GM19397 (cell line): ENCODE data around the gene IL1RL2.

Source experiments
- ATAC-seq: cut with Tn5 transposase; IDR thresholded peaks from one replicate; pipeline ENCODE4 v1.9.1; 2021; ENCODE audit warnings: mild to moderate bottlenecking, moderate library complexity; ENCODE audit not compliant: unreplicated experiment

Gene IL1RL2

DNA sequence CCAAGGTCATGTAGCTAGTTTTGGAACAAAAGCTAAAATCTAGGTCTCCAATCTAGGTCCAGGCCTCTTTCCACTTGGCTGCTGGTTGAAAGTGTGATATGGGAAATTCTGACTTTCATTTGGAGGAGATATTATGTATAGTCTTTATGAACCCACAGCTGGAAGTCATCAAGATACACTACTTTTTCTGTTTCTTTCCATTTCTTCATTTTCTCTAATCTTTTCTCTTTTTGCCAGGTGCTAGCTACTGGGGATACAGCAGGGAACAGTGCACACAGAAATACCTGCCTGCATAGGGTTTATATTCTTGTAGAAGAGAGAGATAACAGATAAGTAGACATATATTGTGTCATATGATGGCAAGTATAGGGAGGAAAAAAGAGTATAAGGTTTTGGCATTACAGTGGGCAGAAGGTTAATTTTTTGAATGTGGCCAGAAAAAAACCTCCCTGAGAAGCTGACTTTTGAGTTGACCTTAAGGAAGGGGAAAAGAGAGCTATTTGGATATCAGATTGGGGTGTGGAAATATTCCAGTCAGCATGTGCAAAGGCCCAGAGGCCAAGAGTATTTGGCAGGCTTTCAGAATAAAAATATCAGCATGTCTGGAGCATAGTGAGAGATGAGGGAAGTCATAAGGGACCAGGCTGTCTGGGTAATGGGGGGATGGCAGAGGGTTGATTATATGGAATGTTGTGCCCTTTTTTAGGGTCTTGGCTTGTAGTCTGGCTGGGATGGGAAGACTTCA is 28.6 kb upstream of the IL1RL2 start:
- ATAC-seq = no peak

DNA sequence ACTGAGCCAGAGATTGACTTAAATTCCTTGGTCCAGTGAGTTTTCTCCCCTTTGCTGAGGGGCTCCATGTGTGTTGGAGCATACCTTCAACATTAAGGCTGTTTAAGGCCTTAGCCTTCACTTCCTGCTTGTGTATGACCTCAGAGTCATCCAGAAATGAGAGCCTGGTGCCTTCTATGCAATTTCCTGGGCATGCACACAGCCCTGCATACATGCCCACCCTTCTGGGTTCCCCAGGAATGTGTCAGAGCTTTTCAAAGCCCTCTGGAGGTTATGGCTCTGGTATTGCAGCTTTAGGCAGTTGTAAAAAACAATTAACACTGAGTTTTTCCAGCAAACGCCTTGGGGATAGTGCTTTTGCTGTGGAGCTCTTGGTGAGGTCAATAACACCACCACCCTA is 27.5 kb upstream of the IL1RL2 start:
- no peak for ATAC-seq

DNA sequence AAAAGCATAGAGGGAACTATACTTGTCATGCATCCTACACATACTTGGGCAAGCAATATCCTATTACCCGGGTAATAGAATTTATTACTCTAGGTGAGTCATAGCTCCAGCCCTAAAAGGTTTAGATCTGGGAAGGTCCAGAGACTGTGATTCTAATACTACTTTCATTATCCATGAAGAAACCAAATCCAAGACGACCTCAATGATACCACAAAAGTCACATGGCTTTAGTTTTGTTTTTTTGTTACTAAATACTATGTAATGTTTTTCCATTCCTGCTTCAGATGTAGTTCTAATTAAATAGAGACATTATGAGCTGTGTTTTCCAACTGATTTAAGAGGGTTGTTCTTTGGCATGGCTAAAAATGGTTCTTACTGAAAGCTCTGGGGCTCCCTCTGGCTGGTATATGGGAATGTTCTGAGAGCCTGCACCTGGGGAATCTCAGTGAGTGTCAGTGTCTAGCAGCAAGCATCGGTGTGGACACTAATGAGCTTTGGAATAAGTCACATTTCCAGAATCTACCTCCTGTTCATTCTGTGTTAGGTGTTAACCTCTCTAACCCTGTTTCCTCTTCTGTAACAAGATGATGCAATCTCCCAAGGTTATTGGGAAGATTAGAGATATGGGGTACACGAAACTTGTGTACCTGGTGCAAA is 20.5 kb upstream of the IL1RL2 start:
- ATAC-seq = no peak

DNA sequence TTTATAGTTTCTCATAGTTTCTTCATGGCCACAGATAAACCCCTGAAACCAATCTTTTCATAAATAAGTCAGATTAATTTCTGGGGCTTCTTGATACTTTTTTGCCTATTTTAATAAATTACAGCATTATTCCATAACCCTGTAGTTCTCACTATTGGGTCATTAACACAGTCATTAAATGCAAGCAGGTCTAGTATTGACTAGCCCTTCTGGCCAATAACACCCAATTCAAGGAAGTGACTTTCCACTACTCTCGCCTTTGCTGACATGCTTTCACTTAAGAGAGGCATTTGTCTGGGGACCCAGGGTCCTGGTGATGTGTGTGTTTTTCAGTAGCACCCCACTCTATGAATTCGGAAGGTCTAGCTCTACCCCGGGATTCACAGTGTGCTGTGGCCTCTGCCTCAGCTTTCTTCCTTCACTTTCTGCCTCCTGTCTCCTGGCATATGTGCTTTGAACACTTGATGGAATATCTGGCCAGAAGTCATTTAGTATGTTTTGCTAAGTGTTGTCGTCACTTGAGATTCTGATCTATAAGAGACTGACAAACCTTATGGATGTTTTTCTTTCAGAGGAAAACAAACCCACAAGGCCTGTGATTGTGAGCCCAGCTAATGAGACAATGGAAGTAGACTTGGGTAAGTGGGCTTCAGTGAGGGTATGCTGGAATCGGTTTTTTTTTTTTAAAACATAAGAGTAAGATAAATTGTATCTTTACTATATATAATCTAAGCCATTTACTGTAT is 18.6 kb upstream of the IL1RL2 start:
- no peak for ATAC-seq

DNA sequence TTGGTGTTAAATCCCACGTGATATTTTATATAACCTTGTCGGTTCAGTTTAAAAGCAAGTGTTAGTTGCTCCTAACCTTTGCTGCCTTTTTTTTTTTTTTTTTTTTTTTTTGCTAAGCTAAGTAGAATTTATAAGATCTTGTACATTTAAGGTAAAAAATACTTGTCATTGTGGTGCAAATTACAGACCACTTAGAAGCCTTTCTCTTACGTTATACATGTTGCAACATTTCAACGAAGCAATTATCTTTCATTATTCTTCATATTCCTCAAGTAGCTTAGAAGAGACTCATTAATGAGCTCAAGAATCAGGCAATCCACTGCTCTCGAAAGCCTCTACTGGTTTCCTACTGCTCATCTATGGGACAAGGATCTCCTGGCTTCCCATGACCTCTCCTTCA is 14.9 kb upstream of the IL1RL2 start:
- ATAC-seq = no peak

DNA sequence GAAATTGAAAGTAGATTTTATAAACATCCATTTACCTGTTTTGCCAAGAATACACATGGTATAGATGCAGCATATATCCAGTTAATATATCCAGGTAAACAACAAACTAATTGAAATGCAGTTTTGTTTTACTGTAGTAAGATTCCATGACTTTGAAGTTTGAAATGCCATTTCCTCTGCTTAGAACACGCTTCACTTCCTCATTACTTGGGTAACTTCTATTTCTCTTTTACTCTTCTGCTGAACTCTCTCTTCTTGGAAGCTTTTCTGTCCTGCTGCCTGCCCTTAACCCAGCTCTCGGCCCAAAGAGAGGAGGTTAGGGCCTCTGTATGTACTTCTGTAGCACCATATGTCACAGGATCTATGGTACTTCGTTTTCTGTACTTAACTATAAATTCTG is 14.1 kb upstream of the IL1RL2 start:
- ATAC-seq = no peak

DNA sequence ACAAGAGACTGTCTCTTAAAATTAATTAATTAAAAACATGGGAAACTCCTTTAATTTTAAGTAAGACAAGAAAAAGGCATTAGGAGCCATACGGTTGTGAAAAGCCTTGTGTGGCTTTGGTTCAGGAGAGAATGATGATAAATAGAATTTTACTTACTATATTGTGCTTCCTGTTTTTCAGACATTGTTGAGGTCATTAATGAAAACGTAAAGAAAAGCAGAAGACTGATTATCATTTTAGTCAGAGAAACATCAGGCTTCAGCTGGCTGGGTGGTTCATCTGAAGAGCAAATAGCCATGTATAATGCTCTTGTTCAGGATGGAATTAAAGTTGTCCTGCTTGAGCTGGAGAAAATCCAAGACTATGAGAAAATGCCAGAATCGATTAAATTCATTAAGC is 10.7 kb upstream of the IL1RL2 start:
- no peak for ATAC-seq

DNA sequence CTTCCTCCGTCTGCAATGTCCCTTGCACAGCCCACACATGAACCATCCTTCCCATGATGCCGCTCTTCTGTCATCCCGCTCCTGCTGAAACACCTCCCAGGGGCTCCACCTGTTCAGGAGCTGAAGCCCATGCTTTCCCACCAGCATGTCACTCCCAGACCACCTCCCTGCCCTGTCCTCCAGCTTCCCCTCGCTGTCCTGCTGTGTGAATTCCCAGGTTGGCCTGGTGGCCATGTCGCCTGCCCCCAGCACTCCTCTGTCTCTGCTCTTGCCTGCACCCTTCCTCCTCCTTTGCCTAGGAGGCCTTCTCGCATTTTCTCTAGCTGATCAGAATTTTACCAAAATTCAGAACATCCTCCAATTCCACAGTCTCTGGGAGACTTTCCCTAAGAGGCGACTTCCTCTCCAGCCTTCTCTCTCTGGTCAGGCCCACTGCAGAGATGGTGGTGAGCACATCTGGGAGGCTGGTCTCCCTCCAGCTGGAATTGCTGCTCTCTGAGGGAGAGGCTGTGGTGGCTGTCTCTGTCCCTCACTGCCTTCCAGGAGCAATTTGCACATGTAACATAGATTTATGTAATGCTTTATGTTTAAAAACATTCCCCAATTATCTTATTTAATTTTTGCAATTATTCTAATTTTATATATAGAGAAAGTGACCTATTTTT is 8.9 kb upstream of the IL1RL2 start:
- no peak for ATAC-seq

DNA sequence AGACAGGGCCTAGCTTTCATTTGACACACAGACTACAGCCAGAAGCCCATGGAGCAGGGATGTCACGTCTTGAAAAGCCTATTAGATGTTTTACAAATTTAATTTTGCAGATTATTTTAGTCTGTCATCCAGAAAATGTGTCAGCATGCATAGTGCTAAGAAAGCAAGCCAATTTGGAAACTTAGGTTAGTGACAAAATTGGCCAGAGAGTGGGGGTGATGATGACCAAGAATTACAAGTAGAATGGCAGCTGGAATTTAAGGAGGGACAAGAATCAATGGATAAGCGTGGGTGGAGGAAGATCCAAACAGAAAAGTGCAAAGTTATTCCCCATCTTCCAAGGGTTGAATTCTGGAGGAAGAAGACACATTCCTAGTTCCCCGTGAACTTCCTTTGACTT is 7.8 kb upstream of the IL1RL2 start:
- no peak for ATAC-seq

DNA sequence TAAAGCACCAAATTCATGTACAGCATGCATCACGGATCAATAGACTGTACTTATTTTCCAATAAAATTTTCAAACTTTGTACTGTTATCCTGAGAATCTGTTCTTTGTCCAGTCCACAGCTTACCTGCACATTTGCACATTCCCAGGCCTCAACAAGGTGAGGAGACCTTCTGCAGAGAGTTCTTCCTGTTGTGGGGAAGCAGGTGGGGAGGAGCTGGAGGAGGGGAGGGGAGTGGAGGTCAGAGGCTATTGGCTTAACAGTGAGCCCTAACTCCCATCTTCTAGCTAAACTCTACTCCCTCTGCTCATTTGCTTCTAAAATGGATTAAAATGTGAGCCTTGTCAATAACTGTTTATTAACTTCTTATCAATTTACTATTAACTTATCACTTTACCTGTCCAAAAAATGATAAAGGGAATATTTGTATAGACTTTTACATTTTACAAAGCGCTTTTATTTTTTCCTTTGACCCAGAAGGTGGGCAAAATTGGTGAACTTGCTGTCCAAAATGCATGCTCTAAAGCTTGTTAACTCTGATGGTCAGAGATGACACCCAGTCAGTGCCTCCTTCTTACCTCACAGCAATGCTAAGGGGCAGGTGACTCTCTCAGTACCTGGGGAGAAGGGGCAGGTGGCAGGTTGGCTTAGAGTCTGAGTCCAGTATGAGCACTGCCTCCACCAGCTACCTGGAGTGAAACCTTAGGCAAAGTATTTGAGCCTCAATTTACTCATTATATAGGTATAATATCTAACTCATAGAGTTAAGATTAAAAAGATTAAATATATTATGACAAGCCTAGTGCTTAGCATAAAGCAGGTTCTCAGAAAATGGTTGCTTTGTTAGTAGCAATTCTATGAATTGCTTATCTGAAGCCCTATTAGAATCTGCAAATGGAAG is 6.8 kb upstream of the IL1RL2 start:
- ATAC-seq = no peak

DNA sequence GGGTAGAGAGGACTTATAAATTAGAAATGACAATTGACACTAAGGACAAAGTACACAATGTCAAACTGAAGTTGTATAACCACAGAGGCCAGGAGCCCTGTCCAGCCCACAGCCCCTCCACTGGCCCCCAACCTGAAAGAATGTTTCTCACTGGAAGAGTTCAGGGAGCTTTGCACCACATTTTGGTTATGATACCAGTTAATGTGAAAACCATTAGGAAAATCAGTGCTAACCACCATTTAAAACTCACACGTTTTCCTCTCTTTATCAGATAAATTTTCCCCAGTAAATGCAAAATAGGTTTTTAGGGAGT is 6.2 kb upstream of the IL1RL2 start:
- no peak for ATAC-seq

DNA sequence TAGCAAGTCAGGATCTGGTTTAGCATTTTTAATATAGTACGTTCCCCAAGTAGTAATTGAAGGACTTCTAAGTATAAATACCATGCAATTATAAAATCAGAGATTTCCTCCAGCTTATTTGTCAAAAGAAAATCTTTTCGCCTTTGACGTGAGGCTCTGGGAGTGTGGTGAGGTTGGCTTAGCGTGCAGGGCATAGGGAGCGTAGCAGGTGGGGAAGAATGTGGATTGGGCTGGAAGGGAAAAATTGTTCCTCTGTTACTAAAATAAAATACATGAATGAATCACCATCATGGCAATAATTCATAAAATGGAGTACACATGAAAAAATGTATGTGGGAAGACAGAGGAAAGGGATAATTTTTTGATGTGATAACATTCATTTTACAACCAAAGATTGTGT is 5.4 kb upstream of the IL1RL2 start:
- ATAC-seq = no peak

DNA sequence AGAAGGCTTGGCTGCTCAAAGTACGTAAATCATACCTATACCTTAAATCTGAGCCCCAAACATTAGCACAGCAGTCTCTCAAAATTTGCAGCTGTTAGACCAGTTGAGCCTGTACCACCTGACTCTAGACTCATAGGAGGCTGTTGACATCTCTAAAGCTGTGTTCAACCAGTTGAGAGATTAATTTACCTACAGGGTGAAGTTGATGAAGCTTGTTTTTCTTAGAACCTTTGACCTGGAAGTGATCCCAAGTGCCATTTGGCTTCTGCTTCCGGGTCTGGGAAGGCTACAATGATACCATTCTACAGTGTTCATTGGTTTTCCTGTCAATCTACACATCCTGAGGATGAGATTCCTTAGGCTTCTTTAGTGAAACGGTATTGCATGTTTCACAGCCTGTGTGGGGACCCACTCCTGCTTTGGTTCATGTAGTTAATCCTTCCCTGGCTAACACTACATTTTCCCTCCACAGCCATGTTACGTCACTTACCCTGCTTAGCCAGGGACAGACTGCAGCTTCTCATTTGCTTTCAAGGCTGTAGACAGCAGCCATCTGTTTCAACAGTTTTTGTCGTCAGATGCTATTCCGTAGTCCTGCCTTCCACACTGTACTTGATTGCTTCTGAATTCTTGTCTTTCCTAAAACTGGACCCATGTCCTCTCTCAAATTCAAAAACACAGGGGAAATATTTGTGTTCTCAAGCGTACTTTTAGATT is 4.7 kb upstream of the IL1RL2 start:
- no peak for ATAC-seq

DNA sequence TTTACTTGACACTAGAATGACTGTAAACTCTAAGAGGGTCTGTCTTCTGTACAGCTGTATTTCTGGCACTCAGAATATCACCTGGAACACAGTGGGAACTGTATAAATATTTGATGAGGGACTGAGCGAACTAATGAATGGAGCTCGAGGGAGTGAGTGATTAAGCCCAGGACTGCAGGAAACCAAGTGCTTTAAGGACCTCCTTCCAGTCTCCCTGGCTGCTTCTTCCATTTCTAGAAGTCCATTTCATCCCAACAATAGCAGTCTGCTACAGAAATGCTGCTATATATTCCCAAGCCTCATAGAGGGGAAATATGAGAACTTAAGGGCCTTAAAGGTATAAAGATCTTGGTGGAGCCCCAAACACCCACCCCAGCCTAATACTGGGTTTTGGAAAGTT is 2.8 kb upstream of the IL1RL2 start:
- no peak for ATAC-seq

DNA sequence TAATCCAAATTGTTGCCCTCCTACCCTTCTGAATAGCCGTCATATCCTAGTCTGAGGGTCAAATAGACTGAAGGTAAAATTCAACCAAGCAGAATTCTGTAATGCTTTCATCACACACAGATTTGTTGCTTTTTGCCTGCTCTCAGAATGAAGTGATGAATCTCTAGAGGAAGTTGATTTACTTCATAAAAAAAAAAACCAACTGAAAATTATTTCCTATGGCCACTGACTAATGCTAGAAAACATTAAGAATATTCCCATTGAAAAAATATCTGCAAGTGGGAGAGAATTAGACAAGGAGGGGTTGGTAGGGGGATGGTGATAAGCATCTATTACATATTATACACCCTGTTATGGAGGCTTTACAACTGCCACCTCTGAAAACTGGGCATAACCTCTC is 2.3 kb upstream of the IL1RL2 start:
- no peak for ATAC-seq

DNA sequence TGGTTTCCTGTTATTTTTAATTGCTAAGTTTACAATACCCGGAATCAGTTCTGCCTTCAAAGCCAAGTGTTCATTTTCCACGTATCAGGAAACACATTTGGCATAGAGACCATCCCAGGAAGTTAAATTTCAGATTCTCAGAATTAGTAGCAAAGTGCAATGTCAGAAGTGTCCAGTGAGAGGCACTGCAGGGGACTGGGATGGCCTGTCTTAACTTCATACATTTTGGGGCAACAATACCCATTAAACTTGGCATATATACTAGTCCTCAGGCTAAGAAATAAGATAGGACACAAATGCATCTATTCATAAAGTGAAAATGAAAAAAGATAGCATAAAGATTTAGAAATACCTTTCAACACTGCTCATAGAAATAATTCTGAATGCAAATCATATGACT is 1.5 kb upstream of the IL1RL2 start:
- ATAC-seq = no peak

DNA sequence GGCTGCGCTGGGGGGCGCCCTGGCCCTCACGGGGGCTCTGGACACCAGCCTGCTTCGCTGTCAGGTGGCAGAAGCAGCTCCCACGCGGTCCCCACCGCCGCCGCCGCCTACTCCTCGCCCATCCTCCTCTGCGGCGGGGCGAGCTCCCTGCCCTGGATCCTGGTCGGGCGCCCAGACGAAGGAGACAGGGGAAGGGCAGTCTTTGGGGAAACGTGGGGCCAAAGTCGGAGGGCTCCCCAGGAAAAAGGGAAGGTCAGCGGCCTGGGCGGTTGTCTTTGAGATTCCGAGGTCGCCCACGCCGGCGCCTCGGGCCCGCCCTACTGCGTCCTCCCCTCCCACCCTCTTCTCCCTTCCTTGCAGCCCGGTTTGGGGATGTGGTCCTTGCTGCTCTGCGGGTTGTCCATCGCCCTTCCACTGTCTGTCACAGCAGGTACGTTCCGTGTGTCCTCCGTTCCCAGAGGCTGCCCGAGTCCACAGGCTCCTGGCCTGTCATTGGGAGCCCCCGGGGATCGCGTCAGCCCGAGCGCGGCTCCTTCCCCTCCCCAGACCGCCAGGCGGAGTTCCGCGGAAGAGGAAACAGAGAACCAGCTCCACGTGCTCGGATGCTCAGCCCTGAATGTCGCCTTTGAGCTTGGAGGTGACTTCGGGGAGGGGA is 800 bp downstream of the IL1RL2 start:
- no peak for ATAC-seq

DNA sequence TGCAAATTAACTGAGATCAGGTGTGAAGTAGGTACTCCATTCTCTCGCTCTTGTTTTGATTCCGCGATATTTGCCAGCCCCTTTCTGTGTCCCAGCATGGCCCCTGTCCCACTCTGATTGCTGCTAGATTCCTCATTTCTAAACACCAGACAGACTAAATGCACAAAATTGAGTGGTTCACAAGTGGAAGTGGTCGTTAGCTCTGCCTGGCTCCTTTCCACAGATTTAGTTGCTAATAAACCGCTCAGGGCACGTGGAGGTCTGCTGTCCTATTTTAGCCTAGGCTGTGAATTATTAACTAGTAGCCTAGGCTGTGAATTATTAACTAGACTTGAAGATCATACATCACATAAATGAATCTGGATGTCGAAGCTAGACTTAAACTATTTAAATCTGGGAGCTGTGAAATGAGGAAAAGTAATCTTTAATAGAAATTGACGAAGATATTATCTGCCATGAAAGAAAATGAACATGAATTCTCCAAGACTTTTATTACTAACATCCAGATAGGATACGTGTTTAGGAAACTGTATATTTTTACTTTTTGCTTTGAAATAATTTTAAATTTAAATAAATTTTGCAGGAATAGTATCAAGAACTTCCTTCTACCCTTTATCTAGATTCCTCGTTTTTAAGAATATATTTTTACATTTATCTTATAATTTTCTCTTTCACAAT is 3.7 kb downstream of the IL1RL2 start:
- no peak for ATAC-seq

DNA sequence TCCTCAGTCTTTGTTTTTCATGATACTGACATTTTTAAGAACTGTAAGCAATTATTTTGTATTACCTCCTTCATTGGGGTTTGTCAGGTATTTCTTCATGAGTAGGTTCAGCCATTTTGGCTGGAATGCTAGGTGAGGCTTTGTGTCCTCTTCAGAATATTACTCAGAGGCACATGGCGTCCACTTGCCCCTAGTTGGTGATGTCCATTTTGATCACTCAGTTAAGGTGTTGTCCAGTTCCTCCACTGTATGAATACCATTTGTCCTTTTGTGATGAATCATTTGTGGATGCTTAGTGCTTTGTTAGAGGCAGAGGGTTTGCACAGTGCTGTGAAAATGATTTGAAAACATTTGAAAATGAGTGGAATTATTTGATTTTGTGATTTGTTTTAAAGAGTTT is 4.7 kb downstream of the IL1RL2 start:
- no peak for ATAC-seq
